ENCODE measurements around the gene DCC.

DCC gene

DNA sequence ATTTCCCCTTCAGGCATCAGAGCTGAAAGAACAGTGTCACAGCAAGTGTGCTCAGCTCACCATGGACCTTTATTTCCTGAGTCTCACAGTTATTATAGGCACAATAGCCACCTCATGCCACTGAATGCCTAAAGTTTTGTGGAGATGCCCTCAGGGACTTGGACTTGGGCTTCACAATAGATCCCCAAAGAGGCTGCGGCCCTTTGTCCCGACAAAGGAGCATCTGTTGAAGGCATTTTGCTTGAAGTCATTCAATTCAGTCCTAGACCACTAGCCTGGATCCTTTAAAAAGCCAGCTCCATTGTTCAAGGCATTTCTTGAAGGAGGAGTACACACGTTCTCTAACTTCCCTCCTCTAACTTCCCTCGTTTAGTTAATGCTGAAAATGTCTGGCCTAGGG lies 125.4 kb downstream of the DCC start:
- H3K4me2 ChIP-seq (ENCODE audit: low read depth, low read length, poor library complexity, severe bottlenecking), result no peak overlapping the region
- no peaks in the 10 kb centered on the region for H3K27me3 ChIP-seq (ENCODE audit: insufficient read depth, low read length, poor library complexity, severe bottlenecking)
- H3K79me2 ChIP-seq (ENCODE audit: insufficient read depth, low read length), result no peaks in the 10 kb centered on the region
- H3K9ac ChIP-seq (ENCODE audit: low read depth, low read length, poor library complexity, severe bottlenecking), result no peak overlapping the region
- H4K20me1 ChIP-seq (ENCODE audit: insufficient read depth, low read length, poor library complexity, severe bottlenecking), result no peaks in the 10 kb centered on the region
- no peaks in the 10 kb centered on the region for H3K9me3 ChIP-seq (ENCODE audit: insufficient read depth, low read depth, low read length)
- H3K9me2 ChIP-seq (replicated peaks; ENCODE audit: low read depth, low read length), result no peaks in the 10 kb centered on the region
- no peaks in the 10 kb centered on the region for H3F3A ChIP-seq (ENCODE audit: low read depth)
- H3K36me3 ChIP-seq (ENCODE audit: insufficient read depth, low read length), result no peaks in the 10 kb centered on the region
- no peaks in the 10 kb centered on the region for H3K4me1 ChIP-seq (ENCODE audit: insufficient read depth, low read length, poor library complexity, severe bottlenecking)
- TF ChIP-seq, protein P1, sequence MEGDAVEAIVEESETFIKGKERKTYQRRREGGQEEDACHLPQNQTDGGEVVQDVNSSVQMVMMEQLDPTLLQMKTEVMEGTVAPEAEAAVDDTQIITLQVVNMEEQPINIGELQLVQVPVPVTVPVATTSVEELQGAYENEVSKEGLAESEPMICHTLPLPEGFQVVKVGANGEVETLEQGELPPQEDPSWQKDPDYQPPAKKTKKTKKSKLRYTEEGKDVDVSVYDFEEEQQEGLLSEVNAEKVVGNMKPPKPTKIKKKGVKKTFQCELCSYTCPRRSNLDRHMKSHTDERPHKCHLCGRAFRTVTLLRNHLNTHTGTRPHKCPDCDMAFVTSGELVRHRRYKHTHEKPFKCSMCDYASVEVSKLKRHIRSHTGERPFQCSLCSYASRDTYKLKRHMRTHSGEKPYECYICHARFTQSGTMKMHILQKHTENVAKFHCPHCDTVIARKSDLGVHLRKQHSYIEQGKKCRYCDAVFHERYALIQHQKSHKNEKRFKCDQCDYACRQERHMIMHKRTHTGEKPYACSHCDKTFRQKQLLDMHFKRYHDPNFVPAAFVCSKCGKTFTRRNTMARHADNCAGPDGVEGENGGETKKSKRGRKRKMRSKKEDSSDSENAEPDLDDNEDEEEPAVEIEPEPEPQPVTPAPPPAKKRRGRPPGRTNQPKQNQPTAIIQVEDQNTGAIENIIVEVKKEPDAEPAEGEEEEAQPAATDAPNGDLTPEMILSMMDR (conservative IDR thresholded peaks at IDR 0.05; ENCODE audit: low read length), result no peak
- no peak for TF ChIP-seq EZH2phosphoT487 (IDR thresholded peaks at IDR 0.05; ENCODE audit: borderline replicate concordance)
- H2AFZ ChIP-seq (ENCODE audit: low read length), result no peak overlapping the region
- H3K4me3 ChIP-seq (ENCODE audit: low read length, poor library complexity, severe bottlenecking), result no peak overlapping the region

DNA sequence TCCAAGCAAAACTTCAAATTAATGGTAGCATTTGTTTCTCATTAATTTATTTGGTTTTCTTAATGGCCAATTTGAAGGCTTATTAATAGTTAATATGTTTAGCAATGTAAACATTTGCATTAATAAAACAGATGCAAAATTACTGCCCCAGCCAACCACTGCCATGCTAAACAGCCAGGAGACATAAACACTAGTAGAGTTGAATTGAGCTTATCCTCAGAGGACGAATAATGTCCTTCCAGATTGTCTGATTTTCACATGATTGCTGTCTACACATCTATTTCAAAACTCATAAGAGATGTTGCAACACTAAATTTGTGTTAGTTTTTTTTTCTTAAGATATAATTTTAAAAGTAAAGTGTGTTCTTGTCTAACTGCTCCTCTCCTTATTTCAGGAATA lies 128.5 kb downstream of the DCC start:
- TF ChIP-seq, protein P1 (conservative IDR thresholded peaks at IDR 0.05; ENCODE audit: low read length), result no peak
- no peak overlapping the region for H3K9ac ChIP-seq (ENCODE audit: low read depth, low read length, poor library complexity, severe bottlenecking)
- no peaks in the 10 kb centered on the region for H3K4me1 ChIP-seq (ENCODE audit: insufficient read depth, low read length, poor library complexity, severe bottlenecking)
- no peak overlapping the region for H3K4me2 ChIP-seq (ENCODE audit: low read depth, low read length, poor library complexity, severe bottlenecking)
- no peak overlapping the region for H2AFZ ChIP-seq (ENCODE audit: low read length)
- H3K9me2 ChIP-seq (replicated peaks; ENCODE audit: low read depth, low read length), result no peaks in the 10 kb centered on the region
- H3K9me3 ChIP-seq (ENCODE audit: insufficient read depth, low read depth, low read length), result no peaks in the 10 kb centered on the region
- no peaks in the 10 kb centered on the region for H3K27me3 ChIP-seq (ENCODE audit: insufficient read depth, low read length, poor library complexity, severe bottlenecking)
- H3K79me2 ChIP-seq (ENCODE audit: insufficient read depth, low read length), result no peaks in the 10 kb centered on the region
- no peaks in the 10 kb centered on the region for H3K36me3 ChIP-seq (ENCODE audit: insufficient read depth, low read length)
- no peaks in the 10 kb centered on the region for H4K20me1 ChIP-seq (ENCODE audit: insufficient read depth, low read length, poor library complexity, severe bottlenecking)
- no peaks in the 10 kb centered on the region for H3F3A ChIP-seq (ENCODE audit: low read depth)
- H3K4me3 ChIP-seq (ENCODE audit: low read length, poor library complexity, severe bottlenecking), result no peak overlapping the region

DNA sequence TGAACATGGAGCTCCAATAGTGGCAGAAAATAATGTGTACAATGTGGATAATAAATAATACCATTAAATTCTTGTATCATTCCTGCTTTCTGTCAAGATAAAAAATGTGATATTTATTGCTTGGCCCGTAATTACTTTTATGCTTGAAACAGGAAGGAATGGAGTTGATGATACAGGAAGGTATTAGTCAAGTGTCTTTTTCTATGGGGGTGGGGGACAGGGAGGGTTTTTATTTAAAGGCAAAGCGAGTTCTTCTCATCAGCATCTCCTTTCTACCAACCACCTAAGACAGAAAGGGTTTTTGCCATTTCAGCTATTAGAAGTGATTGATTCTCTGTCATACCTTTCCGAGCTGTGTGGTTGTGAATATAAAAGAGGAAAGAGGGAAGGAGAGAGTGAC lies 135.3 kb downstream of the DCC start:
- Histone ChIP-seq H3K79me2 (ENCODE audit: insufficient read depth, low read length) (no peaks in the 10 kb centered on the region), H3K9me2 (replicated peaks; ENCODE audit: low read depth, low read length) (no peaks in the 10 kb centered on the region), H2AFZ (ENCODE audit: low read length) (no peak overlapping the region), H3K9ac (ENCODE audit: low read depth, low read length, poor library complexity, severe bottlenecking) (no peak overlapping the region), H3K27me3 (ENCODE audit: insufficient read depth, low read length, poor library complexity, severe bottlenecking) (no peaks in the 10 kb centered on the region), H3K36me3 (ENCODE audit: insufficient read depth, low read length) (no peaks in the 10 kb centered on the region), H3K4me1 (ENCODE audit: insufficient read depth, low read length, poor library complexity, severe bottlenecking) (no peaks in the 10 kb centered on the region), H3K4me3 (ENCODE audit: low read length, poor library complexity, severe bottlenecking) (no peak overlapping the region), H3K9me3 (ENCODE audit: insufficient read depth, low read depth, low read length) (no peaks in the 10 kb centered on the region), H4K20me1 (ENCODE audit: insufficient read depth, low read length, poor library complexity, severe bottlenecking) (no peaks in the 10 kb centered on the region), H3F3A (ENCODE audit: low read depth) (no peaks in the 10 kb centered on the region), H3K4me2 (ENCODE audit: low read depth, low read length, poor library complexity, severe bottlenecking) (no peak overlapping the region)
- TF ChIP-seq EZH2phosphoT487 (IDR thresholded peaks at IDR 0.05; ENCODE audit: borderline replicate concordance), result no peak
- TF ChIP-seq, protein P1 (conservative IDR thresholded peaks at IDR 0.05; ENCODE audit: low read length), result no peak

Measured in Loucy (cell line).